Parathyroid adenoma (tissue), 2 donors: Measurements from ENCODE around the gene CABCOCO1.

Experiments used
- H2AFZ ChIP-seq: fragments of 300-600 bp; sonication (generic); one replicate; pipeline ENCODE4 v1.7.0; 2017; ENCODE audit warnings: antibody characterized with exemption, mild to moderate bottlenecking
- H3K27ac ChIP-seq: fragments of 300-600 bp; sonication (generic); one replicate; pipeline ENCODE4 v1.7.0; 2017
- H3K27me3 ChIP-seq: fragments of 300-600 bp; sonication (generic); one replicate; pipeline ENCODE4 v1.7.0; 2017; ENCODE audit warnings: low read length; ENCODE audit not compliant: control insufficient read depth, insufficient read depth
- H3K36me3 ChIP-seq: fragments of 300-600 bp; sonication (generic); one replicate; pipeline ENCODE4 v1.7.0; 2017; ENCODE audit warnings: low read length; ENCODE audit not compliant: control insufficient read depth, insufficient read depth
- H3K4me1 ChIP-seq: fragments of 300-600 bp; sonication (generic); one replicate; pipeline ENCODE4 v1.7.0; 2017; ENCODE audit warnings: control low read depth
- H3K4me2 ChIP-seq: fragments of 300-600 bp; sonication (generic); one replicate; pipeline ENCODE4 v1.7.0; 2017; ENCODE audit warnings: low read length
- H3K4me3 ChIP-seq: fragments of 300-600 bp; sonication (generic); one replicate; pipeline ENCODE4 v1.7.0; 2017; ENCODE audit warnings: low read depth, low read length
- H3K79me2 ChIP-seq: fragments of 300-600 bp; sonication (generic); one replicate; pipeline ENCODE4 v1.7.0; 2017; ENCODE audit warnings: control low read depth
- H3K9ac ChIP-seq: fragments of 300-600 bp; sonication (generic); one replicate; pipeline ENCODE4 v1.7.0; 2017; ENCODE audit warnings: mild to moderate bottlenecking
- H3K9me3 ChIP-seq: fragments of 300-600 bp; sonication (generic); one replicate; pipeline ENCODE4 v1.7.0; 2017; ENCODE audit warnings: low read length; ENCODE audit not compliant: control insufficient read depth
- CTCF ChIP-seq: fragments of 300-600 bp; sonication (generic); IDR thresholded peaks from one replicate; pipeline ENCODE4 v1.7.0; 2017; ENCODE audit warnings: antibody characterized with exemption, mild to moderate bottlenecking
- donor health status: primary hyperparathyroidism.

CABCOCO1 gene

GRCh38 chr10:61789031-61789430 is 126.3 kb downstream of the CABCOCO1 start:
- no peak for TF ChIP-seq CTCF
- H3K9ac ChIP-seq, result no peak overlapping the region
- H3K27me3 ChIP-seq, result no peaks in the 10 kb centered on the region
- H3K4me1 ChIP-seq, result no peaks in the 10 kb centered on the region
- no peak overlapping the region for H3K27ac ChIP-seq
- no peak overlapping the region for H3K4me2 ChIP-seq
- no peaks in the 10 kb centered on the region for H3K36me3 ChIP-seq
- no peaks in the 10 kb centered on the region for H3K79me2 ChIP-seq
- H2AFZ ChIP-seq, result no peak overlapping the region
- no peaks in the 10 kb centered on the region for H3K9me3 ChIP-seq
- no peak overlapping the region for H3K4me3 ChIP-seq

- TF ChIP-seq CTCF, result no peak
- no peaks in the 10 kb centered on the region for H3K36me3 ChIP-seq
- no peak overlapping the region for H3K9ac ChIP-seq
- no peak overlapping the region for H3K4me3 ChIP-seq
- H2AFZ ChIP-seq, result no peak overlapping the region
- no peak overlapping the region for H3K27ac ChIP-seq
- H3K4me1 ChIP-seq, result no peaks in the 10 kb centered on the region
- H3K9me3 ChIP-seq, result no peaks in the 10 kb centered on the region
- no peaks in the 10 kb centered on the region for H3K79me2 ChIP-seq
- no peaks in the 10 kb centered on the region for H3K27me3 ChIP-seq
- H3K4me2 ChIP-seq, result no peak overlapping the region
These were observed 128.5 kb downstream of the CABCOCO1 start for GRCh38 chr10:61791216-61791615.

- Histone ChIP-seq H3K36me3 (no peaks in the 10 kb centered on the region), H3K4me2 (no peak overlapping the region), H3K4me3 (no peak overlapping the region), H3K27me3 (no peaks in the 10 kb centered on the region), H3K9me3 (no peaks in the 10 kb centered on the region), H3K79me2 (no peaks in the 10 kb centered on the region), H3K4me1 (no peaks in the 10 kb centered on the region), H3K27ac (no peak overlapping the region), H3K9ac (no peak overlapping the region), H2AFZ (no peak overlapping the region)
- no peak for TF ChIP-seq CTCF
These were observed 129.5 kb downstream of the CABCOCO1 start for GRCh38 chr10:61792097-61792716.

- TF ChIP-seq CTCF, result no peak
- Histone ChIP-seq H3K9ac (no peak overlapping the region), H2AFZ (no peak overlapping the region), H3K36me3 (no peaks in the 10 kb centered on the region), H3K79me2 (no peaks in the 10 kb centered on the region), H3K27ac (no peak overlapping the region), H3K4me2 (no peak overlapping the region), H3K27me3 (no peaks in the 10 kb centered on the region), H3K4me3 (no peak overlapping the region), H3K4me1 (no peaks in the 10 kb centered on the region), H3K9me3 (no peaks in the 10 kb centered on the region)
These were observed 130.2 kb downstream of the CABCOCO1 start for GRCh38 chr10:61792921-61793320.
